DND-41 (cell line): ENCODE results near the gene IGSF23.

Source experiments
- EZH2 ChIP-seq: IDR thresholded peaks from 3 replicates; pipeline ENCODE4 v1.6.1; 2012; ENCODE audit warnings: borderline replicate concordance, low read depth, mild to moderate bottlenecking, moderate library complexity, low read length, inconsistent platforms; ENCODE audit not compliant: severe bottlenecking
- TF ChIP-seq, protein P1 (sequence below): IDR thresholded peaks from 2 replicates; pipeline ENCODE4 v1.5.1; 2012; ENCODE audit warnings: borderline replicate concordance, low read length, moderate library complexity, mild to moderate bottlenecking; ENCODE audit not compliant: poor library complexity, severe bottlenecking; ENCODE audit errors: extremely low read depth

DNA sequence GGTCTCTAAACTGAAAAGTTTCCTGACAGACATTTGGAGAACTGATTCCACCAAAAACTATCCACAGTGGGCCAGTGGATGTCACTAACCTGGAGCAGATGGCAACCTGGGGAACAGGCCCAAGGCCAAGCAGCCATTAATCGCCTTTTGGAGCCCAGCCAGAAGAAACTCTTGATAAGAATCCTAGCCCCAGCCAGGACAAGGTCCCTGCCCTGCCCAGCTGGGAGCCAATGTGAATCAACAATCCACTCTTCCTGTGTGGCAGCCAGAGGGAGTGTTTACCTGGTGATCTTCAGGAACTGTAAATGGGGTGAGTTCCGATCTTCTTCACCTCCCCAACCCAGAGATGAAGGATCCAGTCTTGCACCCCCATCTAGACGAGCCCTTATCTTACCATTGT, 14.5 kb upstream of the IGSF23 start:
- TF ChIP-seq, protein P1, sequence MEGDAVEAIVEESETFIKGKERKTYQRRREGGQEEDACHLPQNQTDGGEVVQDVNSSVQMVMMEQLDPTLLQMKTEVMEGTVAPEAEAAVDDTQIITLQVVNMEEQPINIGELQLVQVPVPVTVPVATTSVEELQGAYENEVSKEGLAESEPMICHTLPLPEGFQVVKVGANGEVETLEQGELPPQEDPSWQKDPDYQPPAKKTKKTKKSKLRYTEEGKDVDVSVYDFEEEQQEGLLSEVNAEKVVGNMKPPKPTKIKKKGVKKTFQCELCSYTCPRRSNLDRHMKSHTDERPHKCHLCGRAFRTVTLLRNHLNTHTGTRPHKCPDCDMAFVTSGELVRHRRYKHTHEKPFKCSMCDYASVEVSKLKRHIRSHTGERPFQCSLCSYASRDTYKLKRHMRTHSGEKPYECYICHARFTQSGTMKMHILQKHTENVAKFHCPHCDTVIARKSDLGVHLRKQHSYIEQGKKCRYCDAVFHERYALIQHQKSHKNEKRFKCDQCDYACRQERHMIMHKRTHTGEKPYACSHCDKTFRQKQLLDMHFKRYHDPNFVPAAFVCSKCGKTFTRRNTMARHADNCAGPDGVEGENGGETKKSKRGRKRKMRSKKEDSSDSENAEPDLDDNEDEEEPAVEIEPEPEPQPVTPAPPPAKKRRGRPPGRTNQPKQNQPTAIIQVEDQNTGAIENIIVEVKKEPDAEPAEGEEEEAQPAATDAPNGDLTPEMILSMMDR, result no peak
- no peak for TF ChIP-seq EZH2
